G401.6 (cell line): Measurements from ENCODE around the gene C2orf76.

Source experiments
- FAIRE-seq: peaks from 2 replicates; lab custom pipeline; 2012; peaks lifted over from hg19 to GRCh38; lab: Jason Lieb, UNC

The C2orf76 gene

DNA sequence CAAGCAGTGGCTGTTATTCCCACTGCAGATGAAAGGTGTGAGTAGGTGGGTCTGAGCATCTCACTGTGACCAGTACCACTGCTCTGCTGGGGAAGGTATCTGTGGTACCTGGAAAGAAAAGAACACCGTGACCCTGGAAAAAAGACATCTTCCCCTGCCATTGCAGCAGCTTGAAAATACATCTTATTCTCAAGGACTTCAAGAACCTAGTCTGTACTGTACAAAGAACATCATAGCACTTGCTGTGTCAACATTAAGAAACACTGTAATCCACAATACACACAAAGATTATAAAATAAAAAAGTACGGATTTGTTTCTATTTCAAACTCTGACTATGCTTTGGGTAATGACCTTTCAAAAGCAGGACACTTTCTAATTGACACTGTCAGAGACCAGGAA, 28.9 kb downstream of the C2orf76 start:
- no peak for FAIRE-seq

GRCh38 chr2:119333833-119334232, 32.8 kb downstream of the C2orf76 start:
- no peak for FAIRE-seq

DNA sequence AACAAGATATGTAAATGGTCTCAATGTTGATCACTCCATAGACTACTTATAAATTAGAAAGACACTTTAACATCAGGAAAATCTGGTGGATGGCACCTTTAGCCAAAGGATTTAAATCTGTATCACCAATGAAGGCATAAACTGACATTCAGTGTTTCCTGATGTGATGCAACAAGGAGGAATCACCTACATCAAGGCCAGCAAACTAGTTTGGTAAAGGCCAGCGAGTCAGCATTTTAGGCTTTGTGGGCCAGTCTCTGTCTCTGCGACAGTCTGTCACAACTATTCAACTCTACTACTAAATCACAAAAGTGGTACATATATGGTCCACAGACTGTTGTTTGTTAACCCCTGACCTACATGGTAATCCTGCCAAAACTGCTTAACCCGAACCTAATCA, 33.3 kb downstream of the C2orf76 start:
- no peak for FAIRE-seq

DNA sequence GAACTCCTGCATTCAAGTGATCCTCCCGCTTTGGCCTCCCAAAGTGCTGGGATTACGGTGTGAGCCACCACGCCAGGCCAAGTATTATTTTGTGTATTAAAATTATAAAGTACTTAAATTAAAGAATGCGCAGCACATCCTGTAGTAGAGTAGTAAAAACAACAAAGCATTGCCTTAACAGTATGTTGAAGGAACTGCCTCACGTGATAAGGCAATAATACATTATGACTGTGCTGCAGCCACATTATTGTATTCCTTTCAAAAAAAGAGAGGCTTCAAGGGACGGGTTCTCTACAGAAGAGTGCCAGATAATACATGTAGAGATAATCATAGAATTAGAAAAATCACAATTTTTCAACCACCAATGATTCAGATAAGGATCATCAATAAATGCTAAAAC, 33.7 kb downstream of the C2orf76 start:
- FAIRE-seq = no peak

- no peak for FAIRE-seq
These were observed 39.2 kb downstream of the C2orf76 start for GRCh38 chr2:119327431-119327830.

DNA sequence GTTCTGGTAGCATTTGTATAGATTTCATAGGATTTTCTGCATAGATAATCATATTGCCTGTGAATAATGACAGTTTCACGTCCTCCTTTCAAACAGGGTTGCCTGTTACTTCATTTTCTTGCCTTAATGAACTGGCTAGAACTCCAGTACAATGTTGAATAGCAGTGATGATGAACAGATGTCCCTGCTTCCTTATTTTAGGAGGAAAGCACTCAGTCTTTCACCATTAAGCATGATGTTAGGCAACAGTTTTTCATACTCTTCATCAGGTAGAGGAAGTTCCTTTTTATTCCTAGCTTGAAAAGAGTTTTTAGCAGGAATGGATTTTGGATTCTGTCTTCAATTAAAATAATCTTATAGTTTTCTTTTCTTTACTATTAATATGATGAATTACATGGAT, 39.7 kb downstream of the C2orf76 start:
- FAIRE-seq = no peak

- no peak for FAIRE-seq
These were observed 41.9 kb downstream of the C2orf76 start for GRCh38 chr2:119324685-119325270.

DNA sequence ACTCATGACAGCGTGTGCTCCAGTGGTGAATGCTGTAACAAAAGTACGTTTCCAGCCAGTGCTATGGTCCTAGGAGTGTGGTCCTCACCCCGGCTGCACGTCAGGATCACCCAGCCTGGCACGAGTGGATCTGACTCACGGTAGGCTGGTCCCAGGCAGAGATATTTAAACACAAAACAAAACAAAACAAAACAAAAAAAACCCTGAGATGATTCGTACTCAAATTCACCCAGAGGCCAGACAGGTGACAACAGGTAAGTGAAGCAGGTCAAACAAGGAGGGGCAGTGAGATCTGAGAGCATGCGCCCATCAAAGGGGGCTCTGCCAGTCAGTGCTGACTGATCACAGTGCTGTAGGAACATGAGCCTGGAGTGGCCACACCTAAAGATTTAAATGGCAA, 43.2 kb downstream of the C2orf76 start:
- FAIRE-seq = no peak

DNA sequence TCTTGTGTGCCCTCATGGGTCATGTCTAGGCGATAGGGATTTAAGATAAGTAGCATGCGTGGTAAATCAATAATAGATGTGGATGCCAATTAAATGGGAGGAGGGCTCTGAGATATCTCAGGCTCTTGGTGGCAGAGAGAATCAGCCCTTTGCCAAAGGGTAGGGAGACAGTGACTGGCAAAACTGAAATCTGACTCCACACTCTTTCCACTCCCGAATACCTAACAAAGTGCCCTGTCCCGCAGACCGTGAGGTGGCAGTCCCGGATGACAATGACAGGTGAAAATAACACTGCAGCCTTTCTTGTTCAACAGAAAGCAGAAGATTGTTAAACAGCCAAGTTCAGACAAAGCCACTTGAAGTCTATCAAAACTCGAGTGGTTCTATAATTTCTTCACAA, 47.0 kb downstream of the C2orf76 start:
- FAIRE-seq = no peak

GRCh38 chr2:119317554-119317953, 49.1 kb downstream of the C2orf76 start:
- FAIRE-seq = no peak

DNA sequence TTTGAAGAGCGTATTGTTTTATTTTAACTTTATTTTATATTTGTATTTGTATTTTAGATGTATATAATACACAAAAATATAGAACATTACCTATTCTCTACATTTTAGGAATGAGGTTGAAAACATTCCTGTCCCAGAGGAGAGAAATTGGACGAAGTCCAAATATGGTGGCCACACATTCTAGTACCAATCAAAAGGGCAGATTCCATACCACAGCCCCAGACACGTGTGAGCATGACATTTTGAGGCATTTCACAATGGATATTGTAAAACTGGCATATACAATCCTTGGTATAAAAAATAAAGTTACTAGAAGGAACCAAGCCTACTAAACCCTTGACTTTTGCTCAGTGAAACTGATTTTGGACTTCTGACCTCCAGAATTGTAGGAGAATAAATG, 50.6 kb downstream of the C2orf76 start:
- FAIRE-seq = no peak

DNA sequence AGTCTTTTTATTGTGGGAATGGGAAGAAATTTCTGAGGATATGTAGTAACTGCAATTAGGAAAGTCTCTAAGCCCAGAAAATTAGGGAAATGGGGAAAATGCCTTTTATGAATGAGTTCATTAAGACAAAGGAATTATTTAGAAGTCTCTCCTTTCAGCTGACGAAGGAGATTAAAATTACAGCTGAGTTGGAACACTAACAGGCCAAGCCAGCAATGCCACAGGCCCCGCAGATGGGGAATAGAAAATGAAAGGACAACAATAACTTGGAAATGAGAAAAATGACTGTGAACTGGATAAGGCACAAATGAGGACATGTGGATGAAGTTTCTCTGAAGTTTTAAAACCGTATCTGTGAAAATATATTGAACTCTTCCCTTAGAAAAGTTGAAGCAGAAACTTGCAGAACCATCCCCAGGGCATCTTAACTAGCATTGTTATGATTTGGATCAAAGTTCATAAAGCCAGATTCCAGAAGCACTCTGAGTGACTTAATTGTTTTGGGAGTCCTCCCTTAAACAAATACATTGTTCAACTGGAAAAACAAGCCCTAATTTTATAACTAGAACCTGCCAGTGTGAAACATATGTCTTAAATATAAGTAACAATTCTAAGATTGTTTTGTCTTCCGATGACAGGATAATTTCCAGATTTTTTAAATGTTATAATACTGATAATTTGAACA, 51.3 kb downstream of the C2orf76 start:
- FAIRE-seq = no peak

DNA sequence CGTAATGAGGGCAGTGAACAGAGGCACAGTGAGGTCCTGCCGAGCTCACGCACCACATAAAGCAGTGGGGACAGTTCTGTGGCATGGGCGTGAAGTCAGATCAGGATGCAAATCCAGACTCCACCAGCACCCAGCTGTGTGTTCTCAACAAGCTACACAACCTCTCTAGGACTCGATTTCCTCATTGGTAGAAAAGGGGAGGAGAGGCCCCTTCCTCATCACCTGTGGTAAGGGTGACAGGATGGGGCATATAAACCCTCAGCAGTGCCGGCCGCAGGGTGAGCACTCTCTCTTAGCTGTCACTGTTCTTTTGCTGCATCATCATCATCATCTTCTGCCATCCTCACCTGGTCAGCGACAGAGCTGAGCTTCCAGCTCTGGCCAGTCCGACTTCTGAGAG, 54.8 kb downstream of the C2orf76 start:
- FAIRE-seq = no peak

- no peak for FAIRE-seq
These were observed 55.3 kb downstream of the C2orf76 start for GRCh38 chr2:119311371-119311770.

DNA sequence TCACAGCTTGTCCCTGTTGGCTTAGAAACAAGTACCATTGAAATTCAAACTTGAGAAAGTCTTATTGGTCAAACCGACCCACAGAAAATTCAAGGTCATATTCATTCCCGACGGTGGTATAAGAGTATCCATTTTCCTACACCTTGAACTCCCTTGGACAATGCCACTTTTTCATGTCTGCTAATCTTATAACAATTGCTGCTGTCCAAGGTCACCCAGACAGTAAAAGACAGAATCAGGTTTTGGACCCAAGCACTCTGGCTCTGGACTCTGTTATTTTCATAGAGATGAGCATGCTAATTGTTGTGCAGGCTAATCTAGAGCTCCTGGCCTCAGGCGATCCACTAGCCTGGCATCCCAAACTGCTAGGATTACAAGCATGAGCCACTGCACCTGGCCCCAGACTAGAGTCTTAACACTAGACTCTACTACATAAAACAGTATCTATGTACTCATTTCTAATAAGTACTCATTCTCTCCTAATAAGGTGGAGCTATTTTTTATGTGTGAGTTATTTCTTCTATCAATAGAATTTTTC, 57.8 kb downstream of the C2orf76 start:
- no peak for FAIRE-seq

DNA sequence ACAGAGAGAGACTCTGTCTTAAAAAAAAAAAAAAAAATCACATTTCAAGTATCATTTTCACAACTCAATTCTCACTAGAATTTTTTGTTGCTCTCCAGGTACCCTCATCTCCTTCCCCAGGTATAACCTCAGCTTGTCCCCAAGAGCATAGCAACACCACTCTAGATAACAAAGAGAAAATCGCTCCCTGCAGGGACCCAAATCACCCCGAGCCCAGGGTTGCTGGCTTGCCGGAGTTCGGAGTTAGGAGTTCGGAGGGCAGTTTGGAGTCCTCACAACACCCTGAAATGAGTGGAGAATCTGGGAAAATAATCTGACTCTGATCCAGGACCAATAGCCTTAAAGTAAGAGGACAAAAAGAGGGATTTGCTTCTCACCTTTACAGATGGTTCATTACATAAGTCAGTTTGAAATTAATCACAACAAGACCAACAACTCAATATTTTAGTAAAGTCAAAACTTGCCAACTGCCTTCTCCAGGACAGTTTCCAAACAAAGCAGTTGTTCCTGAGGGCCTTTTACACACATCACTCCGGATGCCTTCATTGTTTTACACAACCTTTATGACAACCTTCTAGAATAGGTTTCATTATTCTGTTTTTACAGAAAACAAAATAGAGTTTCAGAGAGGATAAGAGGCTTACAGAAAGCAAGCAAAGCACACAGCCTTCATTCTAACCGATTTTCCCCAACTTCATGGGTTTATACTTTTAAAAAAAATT, 59.1 kb downstream of the C2orf76 start:
- FAIRE-seq = no peak

DNA sequence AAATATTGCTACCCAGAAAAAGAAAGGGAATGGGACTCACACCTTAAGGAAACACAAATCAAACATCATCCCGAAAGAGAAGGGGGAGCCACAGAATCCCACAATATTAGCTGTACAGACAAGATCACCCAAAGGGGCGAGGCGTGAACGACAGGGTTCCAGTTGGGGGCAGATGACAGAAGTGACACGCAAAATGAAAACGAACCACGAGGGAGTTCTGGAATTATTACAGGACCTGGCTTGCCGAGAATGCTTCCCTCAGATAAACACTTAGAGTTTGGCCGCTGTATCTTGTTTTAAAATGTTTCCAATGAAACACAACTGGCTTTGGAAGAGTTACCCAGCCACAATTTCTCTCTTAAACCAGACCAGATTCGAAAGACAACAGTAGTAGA, 60.4 kb downstream of the C2orf76 start:
- FAIRE-seq = no peak

GRCh38 chr2:119305497-119306195, 61.0 kb downstream of the C2orf76 start:
- FAIRE-seq = no peak

DNA sequence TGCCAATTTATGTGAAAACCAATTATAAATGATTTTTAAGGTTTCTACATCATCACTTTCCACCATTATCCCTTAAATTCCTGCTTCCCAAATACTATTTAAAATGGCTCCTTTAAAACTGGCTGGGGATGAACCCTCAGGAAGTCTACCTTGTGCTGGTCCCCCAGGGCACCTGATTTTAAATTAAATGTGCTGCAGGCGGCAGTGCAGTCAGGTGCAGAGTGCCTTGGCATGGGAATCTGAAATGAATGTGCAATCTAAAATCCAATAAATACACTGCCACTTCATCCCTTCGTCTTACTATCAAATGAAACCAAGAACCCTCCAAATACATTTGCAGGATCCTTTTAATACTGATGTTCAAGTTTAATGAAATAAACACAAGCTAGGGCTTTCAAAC, 61.8 kb downstream of the C2orf76 start:
- FAIRE-seq = no peak

GRCh38 chr2:119301413-119301812, 65.2 kb downstream of the C2orf76 start:
- no peak for FAIRE-seq

DNA sequence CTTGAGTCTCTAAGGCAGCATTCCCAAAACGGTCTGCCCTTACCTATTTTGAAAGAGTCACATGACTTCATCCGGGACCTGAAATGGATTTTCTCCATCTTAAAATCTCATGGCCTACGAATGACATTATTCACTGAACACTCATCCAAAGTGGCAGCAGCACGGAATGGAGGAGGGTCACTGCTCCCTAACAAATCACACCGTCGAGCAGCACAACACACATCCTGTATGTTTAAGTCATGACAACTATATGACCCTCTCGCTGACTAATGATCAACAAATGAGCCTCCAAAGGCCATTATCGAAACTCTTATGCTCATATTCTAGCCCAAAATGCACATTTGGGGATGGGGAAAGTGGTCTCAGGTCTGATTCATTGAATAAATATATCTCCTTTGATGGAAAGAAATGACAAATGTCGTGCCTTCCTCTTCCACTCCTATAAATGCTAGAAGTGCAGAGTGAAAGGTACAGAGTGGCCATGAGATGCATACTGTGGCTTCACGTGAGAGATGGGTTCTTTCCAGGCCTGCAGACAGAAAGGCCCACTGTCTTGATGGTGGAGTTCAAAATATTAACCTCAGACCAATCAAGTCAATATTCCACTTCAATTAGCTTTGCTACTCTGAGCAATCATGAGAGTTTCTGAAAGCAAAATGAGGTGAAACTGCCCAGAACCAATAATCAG, 70.8 kb downstream of the C2orf76 start:
- no peak for FAIRE-seq

GRCh38 chr2:119294671-119295070, 72.0 kb downstream of the C2orf76 start:
- no peak for FAIRE-seq
